Spleen (tissue), 7 donors: ENCODE data around the gene CERS1.

Source experiments
- CTCF ChIP-seq, 11 experiments: fragments of 200-600 bp in 7 of 11; fragments of 450-650 bp in 4 of 11; sonication (generic) in 4 of 11; IDR thresholded peaks in 8 of 11; conservative IDR thresholded peaks in 3 of 11; 1 replicate in 7 of 11; 2 replicates in 4 of 11; pipeline versions ENCODE4 v1.4.0 to v1.8.0; 2016 to 2021; ENCODE audit warnings: antibody characterized with exemption in 11 of 11, inconsistent platforms in 4 of 11, mild to moderate bottlenecking in 1 of 11
- POLR2A ChIP-seq, 3 donors: fragments of 450-650 bp; IDR thresholded peaks; one replicate each; pipeline ENCODE4 v1.5.1; 2017; ENCODE audit warnings: antibody characterized with exemption in 3 of 3, mild to moderate bottlenecking in 1 of 3
- donor health status: DM: no; HTN: no; CAD: no; lungs with moderate emphysema.
- donor health status: DM: no; HTN: no; CAD: no.
- donor health status: DM: no; HTN: no; CAD: no.

- TF ChIP-seq CTCF (IDR thresholded peaks at IDR 0.05 in 8 of 11, conservative IDR thresholded peaks at IDR 0.05 in 3 of 11) (no peak), POLR2A (IDR thresholded peaks at IDR 0.05) (no peak)
These were observed 36.4 kb upstream of the CERS1 start for GRCh38 chr19:18932216-18932841.
